Esophagus squamous epithelium (tissue), 4 donors: Measurements from ENCODE around the gene SYF2.

Source experiments
- POLR2A ChIP-seq, 4 donors: fragments of 450-650 bp; IDR thresholded peaks; one replicate each; pipeline ENCODE4 v1.6.1; 2017; ENCODE audit warnings: antibody characterized with exemption in 4 of 4, mild to moderate bottlenecking in 4 of 4, moderate library complexity in 3 of 4
- TF ChIP-seq, protein P1 (sequence below), 6 experiments: fragments of 450-650 bp in 4 of 6; fragments of 200-600 bp in 2 of 6; sonication (generic) in 2 of 6; IDR thresholded peaks; one replicate each; pipeline ENCODE4 v1.5.1; 2016 to 2019; ENCODE audit warnings: antibody characterized with exemption in 6 of 6, mild to moderate bottlenecking in 4 of 6, moderate library complexity in 4 of 6

DNA sequence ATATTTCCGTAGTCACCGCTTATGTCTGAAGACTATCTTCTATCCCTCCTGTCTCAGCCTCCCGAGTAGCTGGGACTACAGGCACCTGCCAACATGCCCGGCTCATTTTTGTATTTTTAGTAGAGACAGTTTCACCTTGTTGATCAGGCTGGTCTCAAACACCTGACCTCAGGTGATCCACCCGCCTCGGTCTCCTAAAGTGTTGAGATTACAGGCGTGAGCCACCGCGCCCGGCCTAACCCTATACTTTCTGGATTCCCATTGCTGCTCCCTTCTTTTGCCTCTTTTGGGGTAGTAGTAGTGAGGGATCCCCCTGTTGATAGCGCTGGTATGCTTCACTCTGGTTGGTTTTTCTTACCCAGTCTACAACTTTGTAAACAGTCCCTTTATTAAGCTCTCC is 5.7 kb upstream of the SYF2 start:
- TF ChIP-seq, protein P1, sequence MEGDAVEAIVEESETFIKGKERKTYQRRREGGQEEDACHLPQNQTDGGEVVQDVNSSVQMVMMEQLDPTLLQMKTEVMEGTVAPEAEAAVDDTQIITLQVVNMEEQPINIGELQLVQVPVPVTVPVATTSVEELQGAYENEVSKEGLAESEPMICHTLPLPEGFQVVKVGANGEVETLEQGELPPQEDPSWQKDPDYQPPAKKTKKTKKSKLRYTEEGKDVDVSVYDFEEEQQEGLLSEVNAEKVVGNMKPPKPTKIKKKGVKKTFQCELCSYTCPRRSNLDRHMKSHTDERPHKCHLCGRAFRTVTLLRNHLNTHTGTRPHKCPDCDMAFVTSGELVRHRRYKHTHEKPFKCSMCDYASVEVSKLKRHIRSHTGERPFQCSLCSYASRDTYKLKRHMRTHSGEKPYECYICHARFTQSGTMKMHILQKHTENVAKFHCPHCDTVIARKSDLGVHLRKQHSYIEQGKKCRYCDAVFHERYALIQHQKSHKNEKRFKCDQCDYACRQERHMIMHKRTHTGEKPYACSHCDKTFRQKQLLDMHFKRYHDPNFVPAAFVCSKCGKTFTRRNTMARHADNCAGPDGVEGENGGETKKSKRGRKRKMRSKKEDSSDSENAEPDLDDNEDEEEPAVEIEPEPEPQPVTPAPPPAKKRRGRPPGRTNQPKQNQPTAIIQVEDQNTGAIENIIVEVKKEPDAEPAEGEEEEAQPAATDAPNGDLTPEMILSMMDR (IDR thresholded peaks at IDR 0.05): no peak
- no peak for TF ChIP-seq POLR2A (IDR thresholded peaks at IDR 0.05)
